ENCODE data around the gene GATA6. TPM values are rescaled to one million over a fixed set of nuclear protein-coding genes. Genes with fewer than 3 reads are reported as not detected.

GATA6 gene
- total and polyA plus RNA-seq, 9 donors: 30.2 to 221 (median 129) TPM

DNA sequence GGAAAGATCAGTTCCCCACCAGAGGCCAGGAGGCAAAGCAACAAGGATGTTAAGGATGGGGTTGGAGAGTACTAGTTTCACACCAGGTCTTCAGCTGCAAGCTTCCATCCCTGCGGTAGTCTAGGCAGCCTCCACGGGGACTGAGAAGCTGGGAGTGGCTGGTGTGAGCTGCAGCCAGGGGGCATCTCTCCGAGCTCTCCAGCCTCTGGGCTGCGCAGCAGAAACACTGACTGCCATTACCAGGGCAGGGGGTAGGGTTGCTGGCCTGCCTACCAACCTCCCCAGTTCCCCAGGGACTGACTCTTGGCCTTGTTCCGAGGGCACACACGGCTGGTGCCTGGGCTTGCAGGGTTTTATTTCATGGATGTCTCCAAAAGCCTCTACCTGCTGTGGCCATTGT is 15.9 kb downstream of the GATA6 start:
- WGBS, 3 donors: 33 to 64% (median 59%) methylated on average over 4 to 6 of the region's 6 CpGs
- peaks cover 23% of the 10 kb centered on the region for H3K4me1 ChIP-seq (ENCODE audit: insufficient read depth)
- no peak overlapping the region for H3K4me3 ChIP-seq
- peak in 4 of 5 donors; percentile 27 to 48 (median 44) for DNase-seq
- no peaks in the 10 kb centered on the region for H3K27me3 ChIP-seq
- H3K9me3 ChIP-seq: no peaks in the 10 kb centered on the region
- peak overlapping the region; percentile 66 to 67 for H3K27ac ChIP-seq
- TF ChIP-seq POLR2A (IDR thresholded peaks at IDR 0.05) (no peak), EP300 (IDR thresholded peaks at IDR 0.05) (no peak)
- TF ChIP-seq, protein P1, sequence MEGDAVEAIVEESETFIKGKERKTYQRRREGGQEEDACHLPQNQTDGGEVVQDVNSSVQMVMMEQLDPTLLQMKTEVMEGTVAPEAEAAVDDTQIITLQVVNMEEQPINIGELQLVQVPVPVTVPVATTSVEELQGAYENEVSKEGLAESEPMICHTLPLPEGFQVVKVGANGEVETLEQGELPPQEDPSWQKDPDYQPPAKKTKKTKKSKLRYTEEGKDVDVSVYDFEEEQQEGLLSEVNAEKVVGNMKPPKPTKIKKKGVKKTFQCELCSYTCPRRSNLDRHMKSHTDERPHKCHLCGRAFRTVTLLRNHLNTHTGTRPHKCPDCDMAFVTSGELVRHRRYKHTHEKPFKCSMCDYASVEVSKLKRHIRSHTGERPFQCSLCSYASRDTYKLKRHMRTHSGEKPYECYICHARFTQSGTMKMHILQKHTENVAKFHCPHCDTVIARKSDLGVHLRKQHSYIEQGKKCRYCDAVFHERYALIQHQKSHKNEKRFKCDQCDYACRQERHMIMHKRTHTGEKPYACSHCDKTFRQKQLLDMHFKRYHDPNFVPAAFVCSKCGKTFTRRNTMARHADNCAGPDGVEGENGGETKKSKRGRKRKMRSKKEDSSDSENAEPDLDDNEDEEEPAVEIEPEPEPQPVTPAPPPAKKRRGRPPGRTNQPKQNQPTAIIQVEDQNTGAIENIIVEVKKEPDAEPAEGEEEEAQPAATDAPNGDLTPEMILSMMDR (IDR thresholded peaks at IDR 0.05): no peak
- intact Hi-C loops (cut with DNase I): no loop called here
- no peaks in the 10 kb centered on the region for H3K36me3 ChIP-seq

DNA sequence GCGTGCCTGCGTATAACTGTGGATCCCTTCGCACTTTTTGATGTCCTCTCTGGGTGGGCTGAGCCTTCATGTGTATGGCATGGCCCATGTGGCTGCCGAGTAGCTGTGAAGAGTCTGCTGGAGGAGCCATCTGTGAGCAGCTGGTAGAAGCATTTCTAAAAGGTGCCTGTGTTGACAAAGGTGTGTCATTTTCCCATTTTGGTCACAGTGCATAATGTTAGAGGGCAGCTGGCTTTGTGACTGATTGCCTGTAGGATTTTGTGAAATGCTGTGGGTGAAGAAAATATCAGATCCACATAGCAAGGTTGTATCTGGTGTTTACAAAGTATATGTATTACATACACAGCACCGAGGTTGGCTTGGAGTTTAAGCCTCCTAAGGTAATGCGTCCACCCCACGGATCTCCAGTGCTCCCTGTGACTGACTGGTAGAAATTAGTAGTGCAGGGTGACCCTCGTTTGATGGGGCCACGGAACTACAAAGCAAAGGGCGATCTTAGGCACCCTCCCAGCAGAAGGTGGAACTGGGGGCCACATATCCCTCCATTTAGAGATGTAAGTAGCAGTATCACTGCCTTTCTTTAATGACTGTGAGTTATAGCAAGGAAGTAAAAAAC is 16.5 kb downstream of the GATA6 start:
- H3K9me3 ChIP-seq: no peaks in the 10 kb centered on the region
- H3K27me3 ChIP-seq: no peaks in the 10 kb centered on the region
- no peaks in the 10 kb centered on the region for H3K36me3 ChIP-seq
- TF ChIP-seq, protein P1 (IDR thresholded peaks at IDR 0.05): no peak
- TF ChIP-seq POLR2A (IDR thresholded peaks at IDR 0.05): no peak
- TF ChIP-seq EP300 (IDR thresholded peaks at IDR 0.05): no peak
- peak overlapping the region; percentile 66 to 67 for H3K27ac ChIP-seq
- intact Hi-C loops (cut with DNase I): no loop called here
- peaks cover 23% of the 10 kb centered on the region for H3K4me1 ChIP-seq (ENCODE audit: insufficient read depth)
- H3K4me3 ChIP-seq: no peak overlapping the region
- 55 to 65% (median 64%) methylated on average over 10 of the region's 10 CpGs for WGBS, 3 donors
- DNase-seq: peak in 2 of 5 donors; percentile 7 to 17

DNA sequence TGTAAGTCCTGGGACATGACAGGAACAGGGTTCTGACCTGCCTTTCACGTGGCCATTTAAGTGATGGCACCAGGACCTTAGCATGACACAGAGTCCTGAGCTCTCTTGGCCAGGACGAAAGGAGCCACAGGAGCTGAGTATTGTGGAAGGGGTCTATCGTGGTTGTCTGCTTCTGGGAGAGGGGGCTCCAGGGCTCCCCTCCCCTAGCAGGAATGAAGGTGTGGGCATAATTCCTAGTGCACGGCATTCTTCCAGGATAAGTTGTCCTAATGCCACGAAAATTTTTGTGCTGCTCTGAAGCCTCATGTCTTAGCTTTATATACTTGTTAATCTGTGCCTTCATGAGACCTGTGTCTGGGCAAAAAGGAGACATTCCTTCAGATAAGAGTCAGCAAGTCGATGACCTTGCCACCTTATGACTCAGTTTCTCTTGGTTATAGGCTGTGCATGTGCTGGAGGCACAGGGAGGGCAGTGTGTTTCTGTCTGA is 17.1 kb downstream of the GATA6 start:
- Histone ChIP-seq H3K9me3 (no peaks in the 10 kb centered on the region), H3K36me3 (no peaks in the 10 kb centered on the region), H3K4me1 (ENCODE audit: insufficient read depth) (peaks cover 23% of the 10 kb centered on the region), H3K27ac (peak overlapping the region; percentile 46 to 67), H3K4me3 (no peak overlapping the region), H3K27me3 (no peaks in the 10 kb centered on the region)
- DNase-seq: peak in 2 of 5 donors; percentile 7 to 16
- intact Hi-C loops (cut with DNase I): no loop called here
- TF ChIP-seq EP300 (IDR thresholded peaks at IDR 0.05) (no peak), POLR2A (IDR thresholded peaks at IDR 0.05) (no peak)
- TF ChIP-seq, protein P1 (IDR thresholded peaks at IDR 0.05): no peak
- WGBS, 3 donors: 42 to 45% (median 44%) methylated on average over 6 of the region's 6 CpGs

DNA sequence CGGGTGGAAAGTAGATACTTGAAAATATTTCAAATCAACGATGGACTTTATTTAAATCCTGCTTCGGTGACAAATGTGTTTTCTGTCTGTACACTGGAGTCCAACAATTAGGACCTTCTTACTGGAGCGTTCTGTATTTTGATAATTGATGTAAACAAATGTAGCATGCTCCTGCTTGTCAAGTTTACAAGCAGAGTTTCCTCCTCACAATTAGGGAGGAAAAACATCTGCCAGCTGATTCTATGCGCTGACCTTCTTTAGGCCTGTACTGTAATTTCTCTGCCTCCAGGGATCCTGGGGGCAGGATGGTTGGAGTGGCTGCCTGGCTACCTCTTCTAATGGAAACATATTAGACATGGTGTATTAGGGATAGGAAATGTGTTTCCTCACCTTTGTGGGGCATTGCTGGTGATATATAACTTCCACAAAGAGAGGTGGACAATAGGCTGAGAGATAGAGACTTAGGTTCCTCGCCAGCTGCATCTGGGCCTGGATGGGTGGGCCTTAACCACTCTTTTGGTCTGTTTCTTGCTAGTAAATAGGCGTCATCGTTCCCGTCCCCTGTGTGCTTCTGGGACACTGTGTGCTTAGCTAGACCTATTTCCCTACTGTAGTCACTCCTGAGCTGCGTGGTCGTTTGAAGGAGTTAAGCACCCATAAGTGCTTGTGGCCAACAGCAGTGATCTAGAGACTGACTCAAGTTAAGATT is 19.3 kb downstream of the GATA6 start:
- no peaks in the 10 kb centered on the region for H3K36me3 ChIP-seq
- peak in 2 of 5 donors; percentile 31 to 65 for DNase-seq
- no peaks in the 10 kb centered on the region for H3K27me3 ChIP-seq
- H3K27ac ChIP-seq: peak overlapping the region; percentile 24 to 38
- WGBS, 3 donors: 29 to 35% (median 33%) methylated on average over 11 of the region's 11 CpGs
- TF ChIP-seq EP300 (IDR thresholded peaks at IDR 0.05) (peak; percentile 26), POLR2A (IDR thresholded peaks at IDR 0.05) (no peak)
- TF ChIP-seq, protein P1 (IDR thresholded peaks at IDR 0.05): no peak
- no peaks in the 10 kb centered on the region for H3K9me3 ChIP-seq
- intact Hi-C loops (cut with DNase I): no loop called here
- no peak overlapping the region for H3K4me3 ChIP-seq
- H3K4me1 ChIP-seq (ENCODE audit: insufficient read depth): peaks cover 23% of the 10 kb centered on the region

Data from ovary (tissue), 9 donors.